H1 (cell line): Measurements from ENCODE around the gene CELF2. TPM values are rescaled to one million over a fixed set of nuclear protein-coding genes. Genes with fewer than 3 reads are reported as not detected.

ENCODE experiments used
- BACH1 ChIP-seq: IDR thresholded peaks from 2 replicates; pipeline ENCODE4 v1.6.1; 2012; ENCODE audit warnings: low read length, improper control_type of control experiment
- CHD1 ChIP-seq: IDR thresholded peaks from 2 replicates; pipeline ENCODE4 v1.6.1; 2012; ENCODE audit warnings: low read depth, low read length, improper control_type of control experiment
- JUND ChIP-seq: IDR thresholded peaks from 2 replicates; pipeline ENCODE4 v1.6.1; 2011; ENCODE audit warnings: mild to moderate bottlenecking, improper control_type of control experiment, low read length
- SP2 ChIP-seq: IDR thresholded peaks from 2 replicates; pipeline ENCODE4 v1.6.1; 2012; ENCODE audit warnings: mild to moderate bottlenecking, low read length, inconsistent platforms
- SUZ12 ChIP-seq: fragments of 200-600 bp; sonication (generic); IDR thresholded peaks from 2 replicates; pipeline ENCODE4 v1.6.1; 2012; ENCODE audit warnings: mild to moderate bottlenecking, inconsistent platforms, low read length, moderate library complexity, mixed read lengths
- TEAD4 ChIP-seq: IDR thresholded peaks from 2 replicates; pipeline ENCODE4 v1.6.1; 2012; ENCODE audit warnings: low read depth, low read length, inconsistent platforms, mixed read lengths
- polyA plus RNA-seq, 7 experiments: library from polyadenylated mRNA; depleted of rRNA in 3 of 7; stranded (reverse) in 5 of 7; unstranded in 2 of 7; fragments of >200 nt in 5 of 7; fragments of 200-250 nt in 2 of 7; gene quantifications; 1 replicate in 5 of 7; 2 replicates in 1 of 7; 4 replicates in 1 of 7; pipeline versions ENCODE4 v1.2.1 to v1.2.3, GENCODE V29; 2011 to 2013; ENCODE audit warnings: missing spikeins in 2 of 7, mixed read lengths in 2 of 7
- total RNA-seq: library from RNA; stranded (reverse); fragmentation: NEBNext Ultra II Directional; extraction: Animal tissue kit (Norgen Biotek cat#: 25700); gene quantifications from 2 replicates; pipeline ENCODE4 v1.2.1, GENCODE V29; 2021
- TF ChIP-seq, protein P1 (sequence below), 3 experiments: IDR thresholded peaks; 1 replicate in 2 of 3; 2 replicates in 1 of 3; pipeline versions ENCODE4 v1.5.1 to v1.6.1; 2011; ENCODE audit warnings: low read length in 3 of 3, mild to moderate bottlenecking in 3 of 3, inconsistent platforms in 2 of 3, low read depth in 1 of 3, moderate library complexity in 1 of 3; ENCODE audit not compliant: insufficient read depth in 1 of 3; ENCODE audit errors: control extremely low read depth in 1 of 3

Gene CELF2
- total and polyA plus RNA-seq, 2 of the 8 experiments (the other 6 are each of a cell fraction or from before 2014, with no cell fraction given) = 18.3 to 22.7 TPM

DNA sequence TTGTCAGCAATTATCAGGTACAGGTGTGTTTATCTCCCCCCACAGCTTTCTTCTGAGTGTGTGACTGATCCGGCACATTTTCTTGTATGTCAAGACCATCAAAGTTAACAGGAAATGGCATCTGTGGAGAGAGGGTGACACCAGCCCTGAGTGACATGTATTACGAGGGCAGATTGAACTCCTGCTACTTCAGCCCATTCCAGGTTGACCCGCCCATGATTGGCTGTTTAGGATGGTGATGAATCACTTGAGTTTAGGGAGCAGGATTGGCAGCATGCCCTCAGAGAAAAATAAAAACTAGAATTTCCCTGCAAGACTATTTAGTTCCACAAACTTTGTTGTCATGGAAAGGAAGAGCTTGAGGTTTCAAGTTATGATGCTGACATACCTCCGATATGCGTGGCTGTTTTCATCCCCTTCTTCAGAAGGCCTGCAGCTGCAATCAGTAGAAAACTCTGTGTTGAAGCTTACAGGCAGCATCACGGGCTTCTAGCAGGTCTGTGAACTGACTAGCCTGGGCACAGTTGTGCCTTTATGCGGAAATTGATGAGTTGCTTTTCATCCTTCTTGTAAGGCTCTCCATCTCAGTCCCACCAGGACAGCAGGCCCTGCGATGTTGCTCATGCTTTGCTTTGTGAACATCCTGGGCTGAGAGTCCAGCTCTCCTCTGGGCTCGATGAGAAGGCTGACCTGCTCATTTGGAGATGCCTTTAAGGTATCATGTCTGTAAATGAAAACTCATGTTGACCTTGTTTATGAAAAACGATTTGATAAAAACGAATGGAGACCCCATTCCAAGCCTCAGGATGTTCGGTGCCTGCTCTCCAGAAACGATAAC, 8.0 kb upstream of the CELF2 start (continued):
- TF ChIP-seq BACH1 (no peak), CHD1 (no peak), TEAD4 (no peak), JUND (no peak), SUZ12 (no peak), SP2 (no peak)
- TF ChIP-seq, protein P1, sequence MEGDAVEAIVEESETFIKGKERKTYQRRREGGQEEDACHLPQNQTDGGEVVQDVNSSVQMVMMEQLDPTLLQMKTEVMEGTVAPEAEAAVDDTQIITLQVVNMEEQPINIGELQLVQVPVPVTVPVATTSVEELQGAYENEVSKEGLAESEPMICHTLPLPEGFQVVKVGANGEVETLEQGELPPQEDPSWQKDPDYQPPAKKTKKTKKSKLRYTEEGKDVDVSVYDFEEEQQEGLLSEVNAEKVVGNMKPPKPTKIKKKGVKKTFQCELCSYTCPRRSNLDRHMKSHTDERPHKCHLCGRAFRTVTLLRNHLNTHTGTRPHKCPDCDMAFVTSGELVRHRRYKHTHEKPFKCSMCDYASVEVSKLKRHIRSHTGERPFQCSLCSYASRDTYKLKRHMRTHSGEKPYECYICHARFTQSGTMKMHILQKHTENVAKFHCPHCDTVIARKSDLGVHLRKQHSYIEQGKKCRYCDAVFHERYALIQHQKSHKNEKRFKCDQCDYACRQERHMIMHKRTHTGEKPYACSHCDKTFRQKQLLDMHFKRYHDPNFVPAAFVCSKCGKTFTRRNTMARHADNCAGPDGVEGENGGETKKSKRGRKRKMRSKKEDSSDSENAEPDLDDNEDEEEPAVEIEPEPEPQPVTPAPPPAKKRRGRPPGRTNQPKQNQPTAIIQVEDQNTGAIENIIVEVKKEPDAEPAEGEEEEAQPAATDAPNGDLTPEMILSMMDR (IDR thresholded peaks at IDR 0.05; ENCODE audit: control extremely low read depth in 1 of 3, insufficient read depth in 1 of 3, low read depth in 1 of 3, low read length in 3 of 3) = no peak
